Loucy (cell line): Measurements from ENCODE around the gene NUDT1.

ENCODE experiments used
- CTCF ChIP-seq: fragments of 200-600 bp; sonication (generic); conservative IDR thresholded peaks from 2 replicates; pipeline ENCODE4 v1.5.1; 2014; ENCODE audit warnings: mild to moderate bottlenecking, antibody characterized with exemption, low read length
- EZH2phosphoT487 ChIP-seq: fragments of 200-600 bp; IDR thresholded peaks from 2 replicates; pipeline ENCODE4 v1.6.1; 2018; ENCODE audit warnings: antibody characterized with exemption, mild to moderate bottlenecking, moderate library complexity, borderline replicate concordance

DNA sequence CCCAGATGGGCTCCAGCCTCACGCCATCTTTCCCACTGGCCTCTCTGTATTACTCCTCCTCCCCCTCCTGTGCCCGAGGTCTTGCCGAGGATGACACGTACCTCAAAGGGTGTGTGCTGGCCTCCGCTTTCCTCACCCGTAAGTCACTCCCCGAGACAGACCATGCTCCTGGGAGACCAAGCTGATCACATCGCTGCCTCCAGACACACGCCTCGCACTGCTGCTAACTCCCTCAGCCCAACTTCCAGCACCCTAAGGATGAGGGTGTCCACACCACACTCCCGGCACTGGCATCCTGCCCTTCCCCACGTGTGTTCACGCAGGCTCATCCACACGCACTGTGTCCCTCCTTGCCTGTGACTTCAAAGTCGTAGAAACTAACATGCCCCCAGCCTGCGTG, 33.3 kb upstream of the NUDT1 start:
- TF ChIP-seq CTCF (no peak), EZH2phosphoT487 (no peak)
